Stimulated activated CD8-positive, alpha-beta memory T cell treated with anti-CD3 and anti-CD28 coated beads, Interleukin-4, amount 100 ng/mL, for 24 hours (primary cell): ENCODE results near the gene PAK1IP1.
"Not testable (repeated sequence)": the region's sequence is repeated elsewhere in the genome, so short reads cannot be mapped to it uniquely, and the experiment has no call there.

Experiments used
- DNase-seq: peaks from one replicate; pipeline ENCODE4 v3.0.0-alpha.2; 2020; ENCODE audit warnings: low read depth

PAK1IP1 gene

DNA sequence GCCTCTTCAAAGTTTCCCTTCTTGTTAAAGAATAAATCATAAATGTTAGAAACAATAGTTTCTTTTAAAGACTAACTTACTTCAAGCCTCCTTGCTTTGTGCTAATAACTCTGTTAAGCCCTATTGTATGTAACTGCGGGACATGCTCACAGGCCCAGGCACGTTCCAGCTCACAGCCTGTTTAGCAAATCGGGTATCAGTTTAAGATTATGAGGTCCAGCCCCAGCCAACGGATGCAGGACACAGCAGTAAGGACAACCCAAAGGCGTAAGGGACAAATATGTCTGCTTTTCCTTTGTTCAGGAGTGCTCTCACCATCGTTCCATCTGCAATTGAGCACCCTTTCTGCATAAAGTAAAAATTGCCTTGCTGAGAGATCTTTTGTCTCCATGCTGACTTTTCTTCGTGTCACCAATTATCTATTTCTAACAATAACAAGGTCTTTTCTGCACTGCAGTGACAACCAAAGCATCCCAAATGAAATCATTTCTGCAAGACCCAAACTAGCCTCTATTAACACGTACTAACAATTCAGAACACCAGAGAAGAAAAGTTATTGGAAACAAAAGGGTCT is 1.7 kb upstream of the PAK1IP1 start:
- DNase-seq = no peak

DNA sequence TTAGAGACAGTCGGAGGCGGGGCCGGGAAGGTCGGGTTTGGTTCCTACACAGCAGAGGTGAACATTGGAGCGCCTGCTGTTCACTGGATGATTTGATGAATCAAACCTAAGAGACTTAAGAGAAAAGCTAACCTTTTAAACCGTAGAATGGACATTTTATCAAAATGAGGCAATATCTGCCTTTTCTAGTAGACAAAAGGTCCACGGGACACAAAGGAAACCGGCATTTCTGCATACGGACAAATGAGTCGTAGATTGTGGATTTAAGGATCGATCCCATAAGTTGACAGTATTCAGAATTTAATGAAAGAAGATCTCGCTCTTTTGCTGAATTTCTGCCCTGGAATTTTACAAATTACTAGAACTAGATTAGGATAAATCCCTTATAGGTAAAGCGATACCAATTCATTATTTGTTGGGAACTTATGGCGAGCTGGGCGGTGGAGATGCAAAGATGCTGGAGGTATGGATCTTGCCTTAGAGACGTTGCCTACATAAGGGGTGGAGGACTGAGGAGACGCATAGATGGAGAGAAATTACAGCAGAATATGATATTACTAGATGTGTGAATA is 400 bp downstream of the PAK1IP1 start:
- no peak for DNase-seq

GRCh38 chr6:10696655-10697054 is 1.9 kb downstream of the PAK1IP1 start:
- no peak for DNase-seq

DNA sequence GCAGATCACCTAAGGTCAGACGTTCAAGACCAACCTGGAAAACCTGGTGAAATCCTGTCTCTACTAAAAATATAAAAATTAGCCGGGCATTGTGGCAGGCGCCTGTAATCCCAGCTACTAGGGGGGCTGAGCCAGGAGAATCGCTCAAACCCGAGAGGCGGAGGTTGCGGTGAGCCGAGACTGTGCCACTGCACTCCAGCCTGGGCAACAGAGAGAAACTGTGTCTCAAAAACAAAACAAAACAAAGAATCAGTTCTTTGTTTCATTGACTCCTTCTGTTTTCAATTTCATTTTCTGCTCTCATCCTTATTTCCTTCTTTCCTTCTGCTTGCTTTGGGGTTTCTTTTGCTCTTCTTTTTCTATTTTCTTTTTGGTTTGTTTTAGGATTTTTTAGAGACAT is 19.2 kb downstream of the PAK1IP1 start:
- DNase-seq = no peak

DNA sequence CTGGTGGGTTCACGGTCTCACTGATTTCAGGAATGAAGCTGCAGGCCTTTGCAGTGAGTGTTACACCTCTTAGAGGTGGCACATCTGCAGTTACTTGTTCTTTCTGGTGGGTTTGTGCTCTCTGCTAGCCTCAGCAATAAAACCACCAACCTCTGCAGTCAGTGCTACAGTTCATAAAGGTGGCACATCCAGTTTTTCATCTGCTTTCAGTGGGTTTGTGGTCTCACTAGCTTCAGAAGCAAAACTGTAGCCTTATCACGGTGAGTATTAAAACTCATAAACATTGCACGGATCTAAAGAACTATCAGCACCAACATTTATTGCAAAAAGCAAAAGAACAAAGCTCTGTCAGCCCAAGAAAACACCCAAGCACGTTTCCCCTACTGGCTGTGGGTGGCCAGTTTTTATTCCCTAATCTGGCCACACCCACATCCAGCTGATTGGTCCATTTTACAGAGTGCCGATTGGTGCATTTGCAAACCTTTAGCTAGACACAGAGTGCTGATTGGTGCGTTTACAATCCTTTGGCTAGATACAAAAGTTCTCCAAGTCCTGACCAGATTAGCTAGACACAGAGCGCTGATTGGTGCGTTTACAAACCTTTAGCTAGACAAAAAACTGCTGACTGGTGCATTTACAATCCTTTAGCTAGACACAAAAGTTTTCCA is 24.7 kb downstream of the PAK1IP1 start:
- no peak for DNase-seq

DNA sequence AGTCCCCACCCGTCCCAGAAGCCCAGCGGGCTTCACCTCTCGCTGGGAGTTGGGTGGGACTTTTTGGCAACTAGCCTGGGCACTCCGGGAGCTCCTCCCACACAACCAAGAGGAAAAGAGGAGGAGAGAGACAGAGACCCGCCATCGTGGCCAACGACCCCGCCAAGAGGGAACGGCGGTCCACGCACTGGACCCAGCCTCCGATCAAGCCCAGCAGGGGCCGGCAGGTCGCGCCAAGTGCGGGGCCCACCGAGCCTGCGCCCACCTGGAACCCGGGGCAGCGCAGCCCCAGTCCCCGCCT is 25.1 kb downstream of the PAK1IP1 start:
- DNase-seq = no peak

GRCh38 chr6:10720265-10720959 is 25.6 kb downstream of the PAK1IP1 start:
- peak; percentile 58 for DNase-seq

DNA sequence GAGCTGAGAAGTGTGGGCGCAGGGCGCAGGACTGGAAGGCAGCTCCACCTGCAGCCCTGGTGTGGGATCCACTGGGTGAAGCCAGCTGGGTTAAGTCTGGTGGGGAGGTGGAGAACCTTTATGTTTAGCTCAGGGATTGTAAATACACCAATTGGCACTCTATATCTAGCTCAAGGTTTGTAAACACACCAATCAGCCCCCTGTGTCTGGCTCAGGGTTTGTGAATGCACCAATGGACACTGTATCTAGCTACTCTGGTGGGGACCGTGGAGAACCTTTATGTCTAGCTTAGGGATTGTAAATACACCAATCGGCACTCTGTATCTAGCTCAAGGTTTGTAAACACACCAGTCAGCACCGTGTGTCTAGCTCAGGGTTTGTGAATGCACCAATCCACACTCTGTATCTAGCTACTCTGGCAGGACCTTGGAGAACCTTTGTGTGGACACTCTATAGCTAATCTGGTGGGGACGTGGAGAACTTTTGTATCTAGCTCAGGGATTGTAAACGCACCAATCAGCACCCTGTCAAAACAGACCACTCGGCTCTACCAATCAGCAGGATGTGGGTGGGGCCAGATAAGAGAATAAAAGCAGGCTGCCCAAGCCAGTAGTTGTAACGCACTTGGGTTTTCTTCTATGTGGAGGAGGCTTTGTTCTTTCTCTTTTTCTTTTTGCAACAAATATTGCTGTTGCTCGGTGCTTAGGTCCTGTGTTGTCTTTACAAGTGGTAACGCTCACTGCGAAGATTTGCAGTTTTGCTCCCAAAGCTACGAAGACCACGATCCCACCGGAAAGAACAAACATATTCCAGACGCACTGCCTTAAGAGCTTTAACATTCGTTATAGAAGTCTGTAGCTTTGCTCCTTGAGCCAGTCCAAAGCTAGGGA is 26.4 kb downstream of the PAK1IP1 start:
- not testable (repeated sequence) for DNase-seq

GRCh38 chr6:10721850-10722569 is 27.2 kb downstream of the PAK1IP1 start:
- no peak for DNase-seq

DNA sequence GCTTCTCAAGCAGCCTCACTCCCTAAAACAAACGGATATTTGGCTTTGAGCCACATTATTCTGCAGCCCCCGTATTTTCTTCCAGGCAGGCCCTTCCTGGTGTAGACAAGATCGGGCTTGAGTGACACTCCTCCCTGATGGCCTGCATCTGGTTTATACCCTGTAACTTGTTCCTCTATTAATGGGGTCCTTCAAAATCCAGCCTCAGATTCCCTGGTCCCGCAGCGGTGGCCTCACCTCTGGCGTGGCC is 27.7 kb downstream of the PAK1IP1 start:
- DNase-seq = no peak

- peak; percentile 89 for DNase-seq
Observed at GRCh38 chr6:10722820-10723566, 28.2 kb downstream of the PAK1IP1 start, which contains the start of gene TMEM14C. Gene TMEM14C (plus strand): TSS chr6:10723070. CDS start chr6:10724614, 1,544 bp downstream.

- DNase-seq = no peak
Observed at GRCh38 chr6:10723567-10723881, 28.8 kb downstream of the PAK1IP1 start.

- DNase-seq = no peak
Observed at GRCh38 chr6:10725044-10725443, 30.3 kb downstream of the PAK1IP1 start.

- DNase-seq = no peak
Observed at GRCh38 chr6:10725716-10726115, 30.9 kb downstream of the PAK1IP1 start.

DNA sequence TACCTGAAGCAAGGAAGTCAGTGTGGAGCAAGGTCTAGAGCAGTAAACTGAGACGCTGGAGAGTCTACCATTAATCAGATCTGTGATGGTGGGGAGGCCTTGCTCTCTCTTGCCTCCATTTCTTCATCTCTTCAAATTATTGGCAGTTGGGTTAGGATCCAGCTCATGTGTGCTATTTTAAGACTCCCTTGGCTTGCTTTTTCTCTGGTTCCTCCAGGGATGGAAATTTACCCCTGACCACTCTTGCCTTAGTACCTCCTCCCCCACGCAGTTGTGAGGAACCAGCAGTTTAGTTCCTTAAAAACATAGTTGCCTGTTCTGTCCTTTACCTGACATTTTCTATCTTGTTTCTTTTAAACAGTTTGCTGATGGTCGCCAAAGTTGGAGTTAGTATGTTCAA is 35.5 kb downstream of the PAK1IP1 start:
- no peak for DNase-seq

DNA sequence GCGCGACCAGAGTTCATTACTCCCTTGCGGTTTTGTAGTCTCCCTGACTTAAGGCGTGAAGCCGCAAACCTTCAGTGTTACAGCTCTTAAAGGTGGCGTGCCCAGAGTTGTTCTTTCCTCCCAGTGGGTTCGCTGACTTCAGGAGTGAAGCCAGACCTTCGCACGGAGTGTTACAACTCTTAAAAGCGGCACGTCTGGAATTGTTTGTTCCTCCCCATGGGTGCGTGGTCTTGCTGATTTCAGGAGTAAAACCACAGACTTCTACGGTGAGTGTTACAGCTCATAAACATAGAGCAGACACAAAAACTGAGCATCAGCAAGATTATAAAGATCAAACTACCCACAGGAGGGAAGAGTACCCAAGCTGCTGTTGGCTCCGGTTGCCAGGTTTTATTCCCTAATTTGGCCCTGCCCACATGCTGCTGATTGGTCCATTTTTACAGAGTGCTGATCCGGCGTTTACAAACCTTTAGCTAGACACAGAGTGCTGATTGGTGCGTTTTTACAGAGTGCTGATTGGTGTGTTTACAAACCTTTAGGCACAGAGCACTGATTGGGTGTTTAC is 38.5 kb downstream of the PAK1IP1 start:
- DNase-seq = no peak

DNA sequence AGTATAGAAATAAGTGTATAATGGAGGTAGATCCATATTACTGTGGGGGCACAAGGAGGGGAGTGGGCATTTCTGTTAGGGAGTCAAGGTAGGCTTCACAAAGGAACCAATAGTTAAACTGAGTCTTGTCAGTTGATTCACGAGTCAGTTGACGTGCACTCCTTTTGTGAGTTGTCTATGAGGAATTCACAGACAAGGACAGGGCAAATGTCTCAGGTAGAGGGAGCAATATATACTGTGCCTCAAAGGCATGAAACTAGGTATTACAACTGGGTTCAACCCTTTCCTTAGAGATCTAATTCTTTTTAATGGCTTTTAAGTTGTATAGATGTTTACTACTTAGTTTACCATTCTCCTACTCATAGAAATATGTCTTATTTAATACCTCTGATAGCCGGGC is 39.1 kb downstream of the PAK1IP1 start:
- no peak for DNase-seq

- no peak for DNase-seq
Observed at GRCh38 chr6:10736731-10737130, 42.0 kb downstream of the PAK1IP1 start.

GRCh38 chr6:10740061-10740460 is 45.3 kb downstream of the PAK1IP1 start:
- DNase-seq = no peak

- not testable (repeated sequence) for DNase-seq
Observed at GRCh38 chr6:10741643-10742042, 46.9 kb downstream of the PAK1IP1 start.

GRCh38 chr6:10742251-10742650 is 47.5 kb downstream of the PAK1IP1 start:
- no peak for DNase-seq
